HepG2 (cell line): ENCODE data around the gene MKS1.

Experiments used
- BRCA1 ChIP-seq: sonication (generic); formaldehyde crosslinking; IDR thresholded peaks from 2 replicates; pipeline ENCODE4 v1.4.0; 2020; ENCODE audit warnings: missing genetic modification reagents
- EZH2 ChIP-seq: conservative IDR thresholded peaks from 2 replicates; pipeline ENCODE4 v1.6.1; 2012; ENCODE audit warnings: mild to moderate bottlenecking, low read depth, low read length, moderate library complexity
- FOXA1 ChIP-seq, 2 experiments: fragments of 450-650 bp in 1 of 2; sonication (generic) in 1 of 2; formaldehyde crosslinking in 1 of 2; IDR thresholded peaks; 2 replicates each; pipeline versions ENCODE4 v1.4.0 to v1.6.1; 2016 to 2020; ENCODE audit warnings: missing genetic modification reagents in 1 of 2
- MAX ChIP-seq: IDR thresholded peaks from 2 replicates; pipeline ENCODE4 v1.6.1; 2012; ENCODE audit warnings: inconsistent platforms
- POGZ ChIP-seq: sonication (generic); formaldehyde crosslinking; IDR thresholded peaks from 2 replicates; pipeline ENCODE4 v1.4.0; 2020; ENCODE audit warnings: mild to moderate bottlenecking, missing genetic modification reagents
- POLR2A ChIP-seq, 2 experiments: IDR thresholded peaks; 2 replicates each; pipeline ENCODE4 v1.6.1; 2011; ENCODE audit warnings: low read depth in 2 of 2, low read length in 2 of 2, mild to moderate bottlenecking in 1 of 2, moderate library complexity in 1 of 2; ENCODE audit not compliant: insufficient read depth in 1 of 2
- REPIN1 ChIP-seq: sonication (generic); formaldehyde crosslinking; IDR thresholded peaks from 2 replicates; pipeline ENCODE4 v1.8.0; 2022; ENCODE audit warnings: missing genetic modification reagents, low read depth, mild to moderate bottlenecking, borderline replicate concordance
- SNRNP70 ChIP-seq: fragments of 200-400 bp; formaldehyde crosslinking; IDR thresholded peaks from 2 replicates; pipeline ENCODE4 v1.6.1; 2017; ENCODE audit warnings: mild to moderate bottlenecking, low read depth, low read length, moderate library complexity
- TEAD3 ChIP-seq: optimal IDR thresholded peaks from 2 replicates; pipeline ENCODE3; 2016; ENCODE audit warnings: borderline replicate concordance
- THAP11 ChIP-seq: IDR thresholded peaks from 2 replicates; pipeline ENCODE4 v1.6.1; 2016; ENCODE audit warnings: missing biosample characterization, missing genetic modification reagents
- TF ChIP-seq, protein P1 (sequence below): sonication (generic); formaldehyde crosslinking; IDR thresholded peaks from 2 replicates; pipeline ENCODE4 v1.5.1; 2020; ENCODE audit warnings: mild to moderate bottlenecking, missing genetic modification reagents, moderate library complexity

DNA sequence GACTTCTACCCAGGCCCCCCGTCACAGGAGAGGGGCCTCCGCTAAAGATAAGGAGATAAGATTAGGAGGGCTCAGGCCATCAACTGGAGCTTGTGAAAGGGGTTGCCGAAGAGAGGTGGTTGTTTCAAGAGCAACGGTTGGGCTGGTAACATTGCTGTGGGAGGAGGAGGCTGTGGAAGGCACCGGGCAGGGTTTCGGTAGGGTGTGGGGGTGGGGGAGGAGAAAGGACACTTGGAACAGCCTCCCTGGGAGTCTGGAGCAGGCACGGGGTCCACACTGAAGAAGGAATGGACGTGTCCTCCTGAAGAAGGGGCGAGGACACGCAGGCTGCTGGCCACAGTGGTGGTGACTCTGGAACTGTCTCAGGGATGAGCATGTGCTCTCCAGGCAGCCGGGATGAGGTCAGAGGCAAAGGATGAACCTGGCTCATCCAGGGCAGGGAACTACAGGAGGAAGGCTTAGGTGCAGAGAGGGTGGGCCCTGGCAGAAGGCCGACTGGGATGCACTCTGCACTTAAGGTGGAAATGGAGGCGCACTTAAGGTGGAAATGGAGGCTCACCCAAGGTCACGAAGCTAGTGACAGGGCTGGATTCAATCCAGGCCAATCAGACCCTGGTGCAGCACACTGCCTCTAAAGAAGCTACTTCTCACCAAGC, 27.7 kb downstream of the MKS1 start:
- TF ChIP-seq THAP11 (CRISPR knock-in tag) (no peak), POLR2A (IDR thresholded peaks at IDR 0.05; ENCODE audit: insufficient read depth in 1 of 2, low read depth in 2 of 2, low read length in 2 of 2) (no peak), SNRNP70 (no peak), MAX (no peak), FOXA1 (IDR thresholded peaks at IDR 0.05) (no peak), FOXA1 (CRISPR knock-in tag; IDR thresholded peaks at IDR 0.05) (no peak), BRCA1 (no peak), EZH2 (no peak), TEAD3 (CRISPR knock-in tag) (no peak), REPIN1 (CRISPR knock-in tag) (no peak), POGZ (no peak)
- TF ChIP-seq, protein P1, sequence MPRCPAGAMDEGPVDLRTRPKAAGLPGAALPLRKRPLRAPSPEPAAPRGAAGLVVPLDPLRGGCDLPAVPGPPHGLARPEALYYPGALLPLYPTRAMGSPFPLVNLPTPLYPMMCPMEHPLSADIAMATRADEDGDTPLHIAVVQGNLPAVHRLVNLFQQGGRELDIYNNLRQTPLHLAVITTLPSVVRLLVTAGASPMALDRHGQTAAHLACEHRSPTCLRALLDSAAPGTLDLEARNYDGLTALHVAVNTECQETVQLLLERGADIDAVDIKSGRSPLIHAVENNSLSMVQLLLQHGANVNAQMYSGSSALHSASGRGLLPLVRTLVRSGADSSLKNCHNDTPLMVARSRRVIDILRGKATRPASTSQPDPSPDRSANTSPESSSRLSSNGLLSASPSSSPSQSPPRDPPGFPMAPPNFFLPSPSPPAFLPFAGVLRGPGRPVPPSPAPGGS (CRISPR knock-in tag), result no peak
